Right lobe of liver (tissue), 6 donors: ENCODE results near the gene TRPM3. TPM values are rescaled to one million over a fixed set of nuclear protein-coding genes. Genes with fewer than 3 reads are reported as not detected.

Source experiments
- ATAC-seq, 4 donors: fragments of 200-7000 bp; cut with Tn5 transposase; one replicate each; pipeline ENCODE4 v1.9.1; 2020; ENCODE audit warnings: mild to moderate bottlenecking in 4 of 4, moderate library complexity in 4 of 4
- DNase-seq, 3 donors: peaks; one replicate each; pipeline ENCODE4 v3.0.0-alpha.2; 2020
- H3K27ac ChIP-seq, 3 donors: fragments of 200-600 bp; one replicate each; pipeline ENCODE4 v1.8.0; 2022
- H3K27me3 ChIP-seq, 2 donors: fragments of 200-600 bp; one replicate each; pipeline ENCODE4 v1.8.0; 2022
- H3K36me3 ChIP-seq, 4 donors: fragments of 200-600 bp; sonication (generic) in 1 of 4; one replicate each; pipeline versions ENCODE4 v1.5.1 to v1.8.0; 2017 to 2022; ENCODE audit warnings: control low read depth in 1 of 4
- H3K4me1 ChIP-seq, 4 donors: fragments of 200-600 bp; sonication (generic) in 1 of 4; one replicate each; pipeline versions ENCODE4 v1.5.1 to v1.8.0; 2017 to 2022; ENCODE audit warnings: control low read depth in 1 of 4
- H3K4me3 ChIP-seq, 3 donors: fragments of 200-600 bp; one replicate each; pipeline ENCODE4 v1.8.0; 2022
- H3K9me3 ChIP-seq, 4 donors: fragments of 200-600 bp; sonication (generic) in 1 of 4; one replicate each; pipeline versions ENCODE4 v1.5.1 to v1.8.0; 2017 to 2022; ENCODE audit warnings: control low read depth in 1 of 4
- CTCF ChIP-seq, 4 donors: fragments of 200-600 bp in 3 of 4; fragments of 450-650 bp in 1 of 4; IDR thresholded peaks; one replicate each; pipeline versions ENCODE4 v1.5.1 to v1.8.0; 2016 to 2022; ENCODE audit warnings: antibody characterized with exemption in 4 of 4, mild to moderate bottlenecking in 2 of 4
- POLR2A ChIP-seq: fragments of 450-650 bp; IDR thresholded peaks from one replicate; pipeline ENCODE4 v1.6.1; 2017; ENCODE audit warnings: antibody characterized with exemption, mild to moderate bottlenecking
- WGBS: methylation state at CpG from one replicate; pipeline ENCODE4 v1.1.6; 2018; ENCODE audit warnings: low coverage, low lambda C conversion rate; ENCODE audit not compliant: insufficient coverage; ENCODE audit errors: missing lambda C conversion rate; 5-methylcytosine and 5-hydroxymethylcytosine counted together
- intact Hi-C, 2 donors: fragments of 100-400 bp; cut with DNase I; formaldehyde crosslinking; loops; one replicate each; pipeline versions ENCODE4 v1.11.2 to v1.14.1; 2022
- total RNA-seq, 6 experiments: library from RNA; depleted of rRNA in 2 of 6; stranded (reverse); fragments of >200 nt in 2 of 6; fragmentation: NEBNext Ultra II Directional in 3 of 6; extraction: Animal tissue kit (Norgen Biotek cat#: 25700) in 3 of 6; gene quantifications; one replicate each; pipeline versions ENCODE4 v1.1.0 to v1.2.4, GENCODE V29; 2016 to 2023
- donor health status: DM: no; HTN: yes; CAD: no.
- donor health status: DM: no; HTN: no; CAD: no.
- donor health status: DM: no; HTN: no; CAD: no.
- donor health status: DM: no; HTN: yes; CAD: no.
- donor health status: DM: no; HTN: yes; CAD: no.

The TRPM3 gene
- total RNA-seq, 6 experiments from 2014 or later: 0.26 to 0.56 (median 0.39) TPM

DNA sequence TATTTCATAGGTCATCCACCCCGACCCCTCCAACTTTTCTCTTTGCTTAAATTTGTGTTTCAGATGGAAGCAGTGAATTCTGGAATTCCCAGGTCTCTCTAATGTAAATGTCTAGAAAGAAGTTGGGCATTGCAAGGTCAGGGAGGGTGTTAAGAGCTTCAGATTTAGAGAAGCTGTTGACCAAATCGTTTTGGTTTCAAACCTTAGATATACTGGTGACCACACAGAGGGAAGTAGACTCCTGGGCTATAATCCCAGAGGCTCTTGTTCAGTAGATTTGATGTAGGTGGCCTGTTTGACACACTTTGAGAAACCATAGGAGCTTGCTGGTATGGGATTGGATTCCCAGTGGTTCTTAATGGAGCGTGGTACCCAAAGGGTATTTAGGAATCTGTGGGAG is 569.6 kb downstream of the TRPM3 start:
- Histone ChIP-seq H3K4me3 (no peak overlapping the region), H3K36me3 (no peaks in the 10 kb centered on the region), H3K4me1 (no peaks in the 10 kb centered on the region), H3K27ac (no peak overlapping the region), H3K9me3 (no peaks in the 10 kb centered on the region), H3K27me3 (no peaks in the 10 kb centered on the region)
- no peak for ATAC-seq
- intact Hi-C loops: no loop called here
- no peak for DNase-seq
- 71% methylated on average over 3 of the region's 3 CpGs for WGBS
- TF ChIP-seq POLR2A (no peak), CTCF (IDR thresholded peaks at IDR 0.05) (no peak)

DNA sequence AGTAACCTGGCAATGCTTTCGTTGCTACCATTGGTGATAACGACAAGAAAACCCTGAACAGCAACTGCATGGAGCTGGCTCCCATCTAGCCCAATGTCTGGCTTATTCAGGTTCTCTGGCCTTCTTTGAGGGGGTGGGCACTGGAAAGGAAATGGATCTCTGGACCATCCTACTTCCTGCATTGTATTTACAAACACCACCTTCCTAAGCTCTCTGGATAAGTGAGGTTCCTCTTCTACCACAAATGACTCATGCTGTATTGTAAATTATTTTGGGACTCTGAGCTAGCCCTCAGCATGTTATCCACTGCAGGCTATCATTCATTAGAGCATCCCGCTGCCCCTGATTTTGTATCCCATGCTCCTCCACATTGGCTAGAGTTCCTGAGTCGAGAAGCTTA is 570.0 kb downstream of the TRPM3 start:
- Histone ChIP-seq H3K4me3 (no peak overlapping the region), H3K4me1 (no peaks in the 10 kb centered on the region), H3K27me3 (no peaks in the 10 kb centered on the region), H3K36me3 (no peaks in the 10 kb centered on the region), H3K9me3 (no peaks in the 10 kb centered on the region), H3K27ac (no peak overlapping the region)
- DNase-seq (no peak), ATAC-seq (no peak)
- TF ChIP-seq POLR2A (no peak), CTCF (IDR thresholded peaks at IDR 0.05) (no peak)
- WGBS: 86% methylated on average over 3 of the region's 4 CpGs
- intact Hi-C loops: no loop called here

GRCh38 chr9:70549926-70550325 is 571.5 kb downstream of the TRPM3 start:
- TF ChIP-seq POLR2A: no peak
- no peak for TF ChIP-seq CTCF (IDR thresholded peaks at IDR 0.05)
- intact Hi-C loops: no loop called here
- ATAC-seq: no peak
- Histone ChIP-seq H3K36me3 (no peaks in the 10 kb centered on the region), H3K4me1 (no peaks in the 10 kb centered on the region), H3K27ac (no peak overlapping the region), H3K9me3 (no peaks in the 10 kb centered on the region), H3K27me3 (no peaks in the 10 kb centered on the region), H3K4me3 (no peak overlapping the region)
- DNase-seq: no peak
- 56% methylated on average over 1 of the region's 1 CpG for WGBS

DNA sequence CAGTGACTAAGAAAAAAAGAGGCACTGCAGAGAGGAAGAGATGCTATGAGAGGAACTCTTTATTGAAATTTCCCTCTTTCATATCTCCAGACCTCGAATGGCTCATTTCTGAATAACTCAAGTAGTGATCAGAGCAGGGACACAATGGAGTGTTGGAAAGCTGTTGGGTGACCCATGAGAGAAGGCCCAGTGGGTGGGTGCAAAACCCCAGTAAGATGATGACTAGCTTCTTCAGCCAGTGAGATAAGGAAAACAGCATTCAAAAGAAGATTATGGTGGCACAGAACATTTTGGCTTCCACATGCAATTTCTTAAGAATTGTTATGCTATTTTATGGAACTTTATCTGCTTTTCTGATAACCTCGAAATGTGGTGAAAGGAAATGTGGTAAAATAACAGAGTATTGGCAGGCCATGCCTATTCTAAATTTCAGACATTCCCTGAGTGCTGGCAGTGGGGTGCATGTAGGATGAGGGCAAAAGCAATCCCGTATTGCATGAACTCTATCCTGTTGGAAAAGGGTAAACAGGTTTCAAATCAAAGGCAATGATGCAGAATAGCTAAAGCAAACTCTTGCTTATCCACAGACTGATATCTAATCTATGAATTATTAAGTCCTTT is 579.0 kb downstream of the TRPM3 start:
- no peak for ATAC-seq

More for the DNA sequence above, 579.0 kb downstream of the TRPM3 start:
- intact Hi-C loops: no loop called here
- TF ChIP-seq CTCF (IDR thresholded peaks at IDR 0.05): no peak
- no peak for TF ChIP-seq POLR2A
- DNase-seq: no peak
- H3K4me3 ChIP-seq: no peak overlapping the region
- H3K4me1 ChIP-seq: no peaks in the 10 kb centered on the region
- no peak overlapping the region for H3K27ac ChIP-seq
- WGBS: 64% methylated on average over 3 of the region's 3 CpGs
- H3K27me3 ChIP-seq: no peaks in the 10 kb centered on the region
- no peaks in the 10 kb centered on the region for H3K36me3 ChIP-seq
- H3K9me3 ChIP-seq: no peaks in the 10 kb centered on the region
